Activated CD8-positive, alpha-beta memory T cell treated with anti-CD3 and anti-CD28 coated beads for 24 hours (primary cell): ENCODE results near the gene MAGI3.
"Not testable (repeated sequence)": the region's sequence is repeated elsewhere in the genome, so short reads cannot be mapped to it uniquely, and the experiment has no call there.

Source experiments
- DNase-seq: peaks from one replicate; pipeline ENCODE4 v3.0.0-alpha.2; 2020

MAGI3 gene

GRCh38 chr1:113401067-113401466 lies 10.8 kb downstream of the MAGI3 start:
- no peak for DNase-seq

GRCh38 chr1:113401728-113402127 lies 11.4 kb downstream of the MAGI3 start:
- no peak for DNase-seq

DNA sequence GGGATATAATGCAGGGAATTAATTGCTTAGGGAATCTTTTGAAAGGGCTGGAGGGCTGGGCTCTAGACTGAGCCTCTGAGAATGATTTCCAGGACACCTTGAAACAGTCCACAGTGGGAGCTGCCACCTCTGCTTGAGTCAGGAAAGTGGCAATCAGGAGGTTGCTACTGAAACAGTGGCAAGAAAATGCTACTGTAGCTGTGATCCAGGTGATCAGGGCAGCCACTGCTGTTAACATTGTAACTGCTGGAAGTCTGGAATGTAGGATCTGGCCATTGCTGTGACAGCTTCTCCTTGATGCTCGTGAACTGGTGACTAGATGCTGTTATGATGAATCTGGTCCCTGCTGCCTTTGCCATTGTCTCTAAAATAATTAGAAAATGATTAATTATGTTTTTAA lies 12.8 kb downstream of the MAGI3 start:
- no peak for DNase-seq

DNA sequence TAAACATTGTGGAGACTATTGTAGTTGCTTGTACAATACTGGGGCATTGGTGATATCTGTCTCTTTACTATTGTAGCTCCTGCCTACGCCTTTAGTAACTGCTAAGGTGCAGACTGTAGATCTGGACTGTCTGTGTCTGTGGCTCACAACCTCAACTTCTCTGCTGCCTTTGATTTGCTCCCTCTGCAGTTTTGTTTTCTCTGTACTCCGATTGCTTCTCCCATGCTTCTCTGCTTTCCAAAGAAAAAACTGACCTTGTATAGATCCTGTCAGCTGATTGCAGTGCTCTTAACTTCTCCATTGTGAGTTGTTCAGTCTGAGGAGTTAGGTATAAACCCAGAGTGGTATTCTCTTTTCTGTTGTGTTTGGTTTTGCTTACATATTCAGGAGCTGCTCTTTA lies 15.3 kb downstream of the MAGI3 start:
- DNase-seq: no peak

DNA sequence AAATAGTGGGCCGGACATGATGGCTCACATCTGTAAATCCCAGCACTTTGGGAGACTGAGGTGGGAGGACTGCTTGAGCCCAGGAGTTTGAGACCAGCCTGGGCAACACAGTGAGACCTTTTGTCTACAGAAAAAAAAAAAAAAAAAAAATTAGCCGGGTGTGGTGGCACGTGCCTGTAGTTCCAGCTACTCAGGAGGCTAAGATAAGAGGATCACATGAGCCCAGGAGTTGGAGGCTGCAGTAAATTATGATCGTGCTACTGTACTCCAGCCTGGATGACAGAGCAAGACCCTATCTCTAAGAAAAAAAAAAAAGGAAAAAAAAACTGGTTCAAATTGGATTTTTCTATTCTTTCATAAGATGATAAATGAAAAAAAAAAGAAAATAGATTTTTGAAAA lies 15.8 kb downstream of the MAGI3 start:
- not testable (repeated sequence) for DNase-seq

- no peak for DNase-seq
Measured at GRCh38 chr1:113409363-113409762, 19.0 kb downstream of the MAGI3 start.

- DNase-seq: not testable (repeated sequence)
Measured at GRCh38 chr1:113412020-113412419, 21.7 kb downstream of the MAGI3 start.

- no peak for DNase-seq
Measured at GRCh38 chr1:113415310-113416070, 25.2 kb downstream of the MAGI3 start.

- DNase-seq: not testable (repeated sequence)
Measured at GRCh38 chr1:113416071-113416470, 25.8 kb downstream of the MAGI3 start.

GRCh38 chr1:113416496-113416895 lies 26.2 kb downstream of the MAGI3 start:
- no peak for DNase-seq

- DNase-seq: no peak
Measured at GRCh38 chr1:113422315-113423068, 32.2 kb downstream of the MAGI3 start.

- DNase-seq: no peak
Measured at GRCh38 chr1:113423826-113424225, 33.5 kb downstream of the MAGI3 start.

DNA sequence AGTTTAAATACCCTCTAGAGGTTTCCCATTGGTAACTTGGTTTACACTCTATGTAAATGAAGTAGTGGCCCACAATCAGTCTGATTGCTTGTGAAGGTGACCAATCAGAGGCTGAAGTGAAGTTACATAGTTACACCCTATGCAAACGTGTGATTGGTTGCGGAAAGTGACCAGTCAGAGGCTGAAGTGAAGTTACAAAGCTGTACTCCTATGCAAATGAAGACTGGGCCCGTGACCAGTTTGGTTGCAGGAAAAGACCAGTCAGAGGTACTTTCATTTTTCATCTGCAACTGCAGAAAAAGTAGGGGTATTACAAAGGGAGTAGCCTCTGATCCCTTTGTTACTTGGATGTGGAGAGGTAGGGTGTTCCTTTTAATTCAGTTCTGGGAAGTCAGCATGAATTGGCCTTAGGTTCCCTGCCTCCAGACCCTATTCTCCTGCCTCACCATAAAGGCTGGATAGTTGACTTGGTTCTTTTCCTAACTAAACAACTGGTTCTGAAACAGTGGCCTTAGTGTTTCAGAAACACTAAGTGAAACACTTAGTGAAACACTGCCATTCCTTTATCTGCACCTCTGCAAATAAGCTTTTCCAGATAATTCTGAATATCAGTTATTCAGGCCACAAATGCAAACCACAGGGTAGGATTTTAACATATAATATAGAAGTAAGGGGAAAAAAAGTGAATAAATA lies 39.3 kb downstream of the MAGI3 start:
- no peak for DNase-seq

DNA sequence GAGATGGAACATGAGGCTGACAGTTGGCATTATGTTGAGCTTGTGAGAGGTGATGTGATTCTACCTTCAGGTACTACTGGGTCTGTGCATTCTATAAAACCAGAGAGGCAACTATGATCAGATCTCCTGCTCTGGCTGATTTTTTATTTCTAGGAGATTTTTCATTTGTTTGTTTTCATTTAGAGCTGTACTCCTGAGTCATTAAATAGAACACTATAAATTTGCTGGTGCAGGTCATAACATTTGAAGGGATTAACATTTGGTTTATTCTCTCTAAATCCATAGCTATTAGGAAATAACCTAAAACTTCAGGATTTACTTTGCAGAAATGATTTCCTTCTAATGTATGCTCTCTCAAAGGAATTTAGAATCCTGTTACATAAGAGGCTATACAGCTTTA lies 42.9 kb downstream of the MAGI3 start:
- DNase-seq: no peak

DNA sequence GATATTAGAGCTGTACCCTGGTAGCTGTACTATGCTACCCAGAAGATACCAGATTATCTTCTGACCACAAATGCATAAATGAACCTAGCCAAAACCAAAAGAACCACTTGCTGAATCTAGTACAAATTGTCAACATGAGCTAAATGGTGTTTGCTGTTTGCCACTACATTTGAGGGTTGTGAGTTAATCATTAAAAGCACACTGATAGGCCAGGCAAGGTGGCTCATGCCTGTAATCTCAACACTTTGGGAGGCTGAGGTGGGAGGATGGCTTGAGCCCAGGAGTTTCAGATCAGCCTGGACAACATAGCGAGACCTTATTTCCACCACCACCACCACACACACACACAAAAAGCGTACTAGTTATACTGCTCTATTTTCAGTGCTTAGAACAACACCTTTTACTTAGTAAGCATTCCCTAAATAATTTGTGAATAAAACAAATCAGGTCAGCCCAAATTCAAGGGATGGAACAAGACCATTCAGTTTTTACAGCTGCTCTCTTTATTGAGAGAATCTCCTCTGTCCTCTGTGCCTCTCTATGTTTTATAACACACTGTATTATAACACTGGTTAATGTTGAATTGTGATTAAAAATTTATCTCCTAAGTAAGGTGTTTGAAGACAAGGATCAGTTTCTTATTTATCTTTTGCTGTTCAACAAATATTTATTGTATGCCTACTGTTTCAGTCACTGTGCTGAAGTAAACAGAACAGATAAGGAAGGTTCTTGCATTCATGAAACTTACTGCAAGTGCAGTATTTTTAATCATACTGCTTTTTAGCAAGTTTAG lies 44.0 kb downstream of the MAGI3 start:
- DNase-seq: no peak

DNA sequence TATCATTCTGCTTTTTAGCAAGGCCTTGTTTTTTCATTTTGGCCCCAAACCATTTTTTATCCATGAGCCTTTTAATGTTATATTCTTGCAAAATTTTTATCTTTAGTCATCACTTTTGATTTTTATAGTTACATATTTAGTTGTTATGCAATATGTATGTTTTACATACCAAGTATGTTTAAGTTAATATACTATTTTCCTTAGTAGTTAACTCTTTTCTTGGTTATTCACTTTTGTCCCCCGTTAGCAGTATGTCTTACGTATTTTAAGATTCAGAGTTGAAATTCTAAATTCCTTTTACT lies 44.5 kb downstream of the MAGI3 start:
- DNase-seq: no peak

GRCh38 chr1:113437554-113438341 lies 47.4 kb downstream of the MAGI3 start:
- DNase-seq: no peak

GRCh38 chr1:113438505-113439276 lies 48.4 kb downstream of the MAGI3 start:
- no peak for DNase-seq

DNA sequence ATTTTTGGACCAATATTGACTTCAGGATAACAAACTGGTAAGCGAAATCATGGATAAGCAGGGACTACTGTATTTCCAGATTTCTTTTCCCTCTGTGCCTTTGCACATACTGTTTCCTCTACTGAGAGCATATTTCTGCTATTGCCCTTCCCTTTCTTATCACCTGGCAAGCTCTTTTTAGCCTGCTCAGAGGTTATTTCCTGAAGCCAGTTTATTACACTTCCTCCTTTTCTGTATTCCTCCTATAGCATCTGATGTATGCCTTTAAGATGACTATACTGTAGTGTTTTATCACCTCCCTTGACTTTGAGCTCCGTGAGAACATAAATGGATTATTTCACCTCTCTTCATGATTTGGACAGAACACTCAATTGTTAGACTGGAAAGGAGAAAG lies 49.0 kb downstream of the MAGI3 start:
- no peak for DNase-seq

DNA sequence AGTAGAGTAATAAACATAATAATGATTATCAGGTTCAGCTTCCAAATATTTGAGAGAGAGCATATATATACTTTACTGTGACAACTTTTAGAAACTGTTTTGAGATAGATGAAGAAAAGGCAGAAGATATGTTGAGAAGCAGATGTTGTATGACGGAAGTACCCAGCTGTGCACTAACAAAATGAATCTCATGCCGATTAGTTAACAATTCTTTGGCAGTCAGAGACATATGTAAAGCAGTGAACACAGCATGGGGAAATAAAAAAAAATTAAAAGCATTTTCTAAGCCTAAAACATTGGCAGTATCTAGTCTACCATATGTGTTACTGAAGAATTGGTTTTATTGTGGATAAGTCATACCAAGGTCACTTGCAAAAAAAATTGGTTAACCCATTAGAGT lies 51.8 kb downstream of the MAGI3 start:
- DNase-seq: no peak

DNA sequence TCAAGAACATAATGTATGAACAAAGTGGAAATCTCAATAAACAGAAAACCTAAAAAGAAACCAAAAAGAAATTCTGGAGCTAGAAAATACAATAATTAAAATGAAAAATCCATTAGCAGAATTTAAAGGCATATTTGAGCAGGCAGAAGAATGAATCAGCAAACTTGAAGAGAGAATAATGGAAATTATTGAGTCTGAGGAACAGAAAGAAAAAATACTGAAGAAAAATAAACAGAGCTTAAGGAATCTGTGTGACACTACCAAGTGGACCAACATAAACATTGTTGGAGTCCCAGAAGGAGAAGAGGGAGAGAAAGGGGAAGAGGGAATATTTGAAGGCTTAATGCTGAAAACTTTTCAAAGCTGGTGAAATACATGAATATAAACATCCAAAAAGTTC lies 54.5 kb downstream of the MAGI3 start:
- no peak for DNase-seq

GRCh38 chr1:113451710-113452109 lies 61.4 kb downstream of the MAGI3 start:
- DNase-seq: no peak
